SK-N-SH (cell line): ENCODE results near the gene PDE9A. TPM values are rescaled to one million over a fixed set of nuclear protein-coding genes. Genes with fewer than 3 reads are reported as not detected.

Experiments used
- CTCF ChIA-PET: fragments of 300-600, 350-600 bp; formaldehyde crosslinking; extraction: SDS; loops from one replicate; lab custom pipeline; 2021; lab: Yijun Ruan, JAX
- POLR2A ChIA-PET: fragments of 350-600 bp; sonication (Branson Sonifier 250); formaldehyde crosslinking; extraction: SDS; loops from one replicate; lab custom pipeline; 2020; ENCODE audit warnings: antibody characterized with exemption, inconsistent platforms; lab: Yijun Ruan, JAX
- DNase-seq: peaks from one replicate; pipeline ENCODE4 v3.0.0; 2012
- H2AFZ ChIP-seq: fragments of 200-600 bp; sonication (generic); 2 replicates; pipeline ENCODE4 v1.8.1; 2016; ENCODE audit warnings: antibody characterized with exemption, mild to moderate bottlenecking, low read depth
- H3F3A ChIP-seq: fragments of 200-600 bp; sonication (generic); replicated peaks from 2 replicates; pipeline ENCODE3; 2016; ENCODE audit warnings: antibody characterized with exemption, mild to moderate bottlenecking; ENCODE audit not compliant: insufficient read depth
- H3K27ac ChIP-seq, 2 experiments: fragments of 200-500 bp in 1 of 2; fragments of 200-600 bp in 1 of 2; sonication (Bioruptor generic) in 1 of 2; sonication (generic), shearing (Covaris generic) in 1 of 2; 2 replicates each; pipeline versions ENCODE4 v1.5.1 to v1.6.1; 2014 to 2016; ENCODE audit warnings: low read depth in 2 of 2, inconsistent platforms in 1 of 2, low read length in 1 of 2, mild to moderate bottlenecking in 1 of 2, mixed read lengths in 1 of 2
- H3K27me3 ChIP-seq: fragments of 200-600 bp; sonication (generic), shearing (Covaris generic); 2 replicates; pipeline ENCODE4 v1.6.1; 2016; ENCODE audit warnings: mixed run types; ENCODE audit not compliant: insufficient read depth
- H3K36me3 ChIP-seq, 2 experiments: fragments of 200-500 bp in 1 of 2; fragments of 200-600 bp in 1 of 2; sonication (Bioruptor generic) in 1 of 2; sonication (generic) in 1 of 2; replicated peaks in 1 of 2; 2 replicates each; pipeline versions ENCODE3 to v1.5.1; 2014 to 2016; ENCODE audit warnings: low read length in 1 of 2, mild to moderate bottlenecking in 1 of 2; ENCODE audit not compliant: insufficient read depth in 2 of 2, control insufficient read depth in 1 of 2
- H3K4me1 ChIP-seq, 2 experiments: fragments of 200-500 bp in 1 of 2; fragments of 200-600 bp in 1 of 2; sonication (Bioruptor generic) in 1 of 2; sonication (generic), shearing (Covaris generic) in 1 of 2; 2 replicates each; pipeline versions ENCODE4 v1.5.1 to v1.6.1; 2014 to 2016; ENCODE audit warnings: low read depth in 1 of 2, low read length in 1 of 2, mixed run types in 1 of 2; ENCODE audit not compliant: insufficient read depth in 2 of 2, control insufficient read depth in 1 of 2
- H3K4me2 ChIP-seq: fragments of 200-600 bp; sonication (generic), shearing (Covaris generic); 2 replicates; pipeline ENCODE4 v1.6.1; 2017; ENCODE audit warnings: mixed run types
- H3K4me3 ChIP-seq, 2 experiments: fragments of 200-500 bp in 1 of 2; fragments of 200-600 bp in 1 of 2; sonication (Bioruptor generic) in 1 of 2; sonication (generic), shearing (Covaris generic) in 1 of 2; 2 replicates each; pipeline versions ENCODE4 v1.5.1 to v1.8.1; 2014 to 2016; ENCODE audit warnings: low read depth in 2 of 2, inconsistent platforms in 1 of 2, low read length in 1 of 2, mild to moderate bottlenecking in 1 of 2, mixed read lengths in 1 of 2, moderate library complexity in 1 of 2
- H3K79me2 ChIP-seq: fragments of 200-600 bp; sonication (generic); 2 replicates; pipeline ENCODE4 v1.8.1; 2017; ENCODE audit warnings: mild to moderate bottlenecking; ENCODE audit not compliant: insufficient read depth
- H3K9ac ChIP-seq: fragments of 200-600 bp; sonication (generic); 2 replicates; pipeline ENCODE4 v1.6.1; 2017; ENCODE audit warnings: mixed run types
- H3K9me2 ChIP-seq: fragments of 200-600 bp; sonication (generic); 2 replicates; pipeline ENCODE4 v1.6.1; 2017; ENCODE audit warnings: mixed run types
- H3K9me3 ChIP-seq: fragments of 200-600 bp; sonication (generic); 2 replicates; pipeline ENCODE4 v1.6.1; 2017; ENCODE audit warnings: mixed run types, mild to moderate bottlenecking, moderate library complexity
- H4K20me1 ChIP-seq: fragments of 200-600 bp; sonication (generic); 2 replicates; pipeline ENCODE4 v1.6.1; 2017; ENCODE audit warnings: mild to moderate bottlenecking, mixed run types; ENCODE audit not compliant: insufficient read depth
- ELF1 ChIP-seq: IDR thresholded peaks from 2 replicates; pipeline ENCODE4 v1.4.0; 2012
- EP300 ChIP-seq, 2 experiments: IDR thresholded peaks; 2 replicates each; pipeline versions ENCODE4 v1.4.0 to v1.6.1; 2012; ENCODE audit warnings: borderline replicate concordance in 1 of 2, low read depth in 1 of 2, low read length in 1 of 2
- EZH2phosphoT487 ChIP-seq: fragments of 200-600 bp; sonication (generic); IDR thresholded peaks from 2 replicates; pipeline ENCODE4 v1.6.1; 2017; ENCODE audit warnings: low read depth, mixed run types, mild to moderate bottlenecking, antibody characterized with exemption, moderate library complexity, borderline replicate concordance
- FOXJ3 ChIP-seq: sonication (generic); formaldehyde crosslinking; IDR thresholded peaks from 2 replicates; pipeline ENCODE4 v1.5.1; 2020; ENCODE audit warnings: mild to moderate bottlenecking, missing genetic modification reagents
- GATA2 ChIP-seq: sonication (generic); formaldehyde crosslinking; IDR thresholded peaks from 2 replicates; pipeline ENCODE4 v1.5.0; 2020; ENCODE audit warnings: mild to moderate bottlenecking, missing genetic modification reagents
- MXI1 ChIP-seq: IDR thresholded peaks from 2 replicates; pipeline ENCODE4 v1.6.1; 2012; ENCODE audit warnings: mild to moderate bottlenecking, low read depth, low read length, improper control_type of control experiment
- RAD21 ChIP-seq: IDR thresholded peaks from 2 replicates; pipeline ENCODE4 v1.6.1; 2012; ENCODE audit warnings: mild to moderate bottlenecking, low read length
- REST ChIP-seq: IDR thresholded peaks from 2 replicates; pipeline ENCODE4 v1.6.1; 2012; ENCODE audit warnings: mild to moderate bottlenecking, low read depth, low read length, moderate library complexity
- TCF12 ChIP-seq: IDR thresholded peaks from 2 replicates; pipeline ENCODE4 v1.4.0; 2012
- ZBTB33 ChIP-seq: IDR thresholded peaks from 2 replicates; pipeline ENCODE4 v1.4.0; 2012; ENCODE audit warnings: low read depth, borderline replicate concordance
- WGBS: methylation state at CpG from one replicate; pipeline ENCODE4 v1.1.6; 2017; ENCODE audit warnings: low lambda C conversion rate; 5-methylcytosine and 5-hydroxymethylcytosine counted together
- polyA plus RNA-seq, 3 experiments: library from polyadenylated mRNA; depleted of rRNA; stranded (reverse); fragments of >200 nt; gene quantifications; 2 replicates each; pipeline ENCODE4 v1.2.3, GENCODE V29; 2012
- TF ChIP-seq, protein P1 (sequence below): fragments of 150-350 bp; IDR thresholded peaks from 2 replicates; pipeline ENCODE4 v1.6.1; 2016; ENCODE audit warnings: mild to moderate bottlenecking, low read depth, low read length
- TF ChIP-seq, protein P2 (sequence below): IDR thresholded peaks from 2 replicates; pipeline ENCODE4 v1.4.0; 2012; ENCODE audit warnings: low read depth, borderline replicate concordance

The PDE9A gene
- polyA plus RNA-seq, 1 of the 3 experiments (the other 2 are of a cell fraction), result 0.28 TPM

GRCh38 chr21:42809171-42809570 lies 155.8 kb downstream of the PDE9A start:
- no peak for DNase-seq
- TF ChIP-seq, protein P1, sequence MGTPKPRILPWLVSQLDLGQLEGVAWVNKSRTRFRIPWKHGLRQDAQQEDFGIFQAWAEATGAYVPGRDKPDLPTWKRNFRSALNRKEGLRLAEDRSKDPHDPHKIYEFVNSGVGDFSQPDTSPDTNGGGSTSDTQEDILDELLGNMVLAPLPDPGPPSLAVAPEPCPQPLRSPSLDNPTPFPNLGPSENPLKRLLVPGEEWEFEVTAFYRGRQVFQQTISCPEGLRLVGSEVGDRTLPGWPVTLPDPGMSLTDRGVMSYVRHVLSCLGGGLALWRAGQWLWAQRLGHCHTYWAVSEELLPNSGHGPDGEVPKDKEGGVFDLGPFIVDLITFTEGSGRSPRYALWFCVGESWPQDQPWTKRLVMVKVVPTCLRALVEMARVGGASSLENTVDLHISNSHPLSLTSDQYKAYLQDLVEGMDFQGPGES, result no peak
- TF ChIP-seq EP300 (IDR thresholded peaks at IDR 0.05; ENCODE audit: borderline replicate concordance in 1 of 2, low read depth in 1 of 2, low read length in 1 of 2) (no peak), REST (no peak), EZH2phosphoT487 (no peak)
- TF ChIP-seq, all 33 proteins: peak for 0
- Histone ChIP-seq H3K4me3 (no peak overlapping the region), H3K36me3 (no peaks in the 10 kb centered on the region), H2AFZ (no peak overlapping the region), H3K79me2 (no peaks in the 10 kb centered on the region), H3K9ac (no peak overlapping the region), H3K27ac (no peak overlapping the region), H3K9me3 (no peaks in the 10 kb centered on the region), H3K27me3 (no peaks in the 10 kb centered on the region; the same call in 1 of the 2 replicates), H3F3A (no peaks in the 10 kb centered on the region), H3K4me2 (no peak overlapping the region), H3K4me1 (no peaks in the 10 kb centered on the region), H3K9me2 (no peaks in the 10 kb centered on the region), H4K20me1 (no peaks in the 10 kb centered on the region)
- WGBS, result 63% methylated on average over 7 of the region's 7 CpGs
- POLR2A ChIA-PET, result no interaction called here
- CTCF ChIA-PET, result interaction anchor here (0.6 to 0.7 kb wide), 2 partner anchors 156 to 259 kb away, joined by 3 read pairs; partner anchors contain the start of gene PDE9A

GRCh38 chr21:42809577-42810475 lies 156.4 kb downstream of the PDE9A start:
- H3K9me2 ChIP-seq, result no peaks in the 10 kb centered on the region
- WGBS, result 74% methylated on average over 18 of the region's 18 CpGs
- CTCF ChIA-PET, result no interaction called here
- no peak for DNase-seq
- H3K27me3 ChIP-seq, result no peaks in the 10 kb centered on the region; the same call in 1 of the 2 replicates
- H2AFZ ChIP-seq, result no peak overlapping the region
- H4K20me1 ChIP-seq, result no peaks in the 10 kb centered on the region
- POLR2A ChIA-PET, result no interaction called here
- no peak overlapping the region for H3K4me2 ChIP-seq
- H3K9ac ChIP-seq, result no peak overlapping the region
- H3K9me3 ChIP-seq, result no peaks in the 10 kb centered on the region
- H3K79me2 ChIP-seq, result no peaks in the 10 kb centered on the region
- H3K4me3 ChIP-seq, result no peak overlapping the region
- no peaks in the 10 kb centered on the region for H3K36me3 ChIP-seq
- H3K27ac ChIP-seq, result no peak overlapping the region
- no peaks in the 10 kb centered on the region for H3K4me1 ChIP-seq
- no peaks in the 10 kb centered on the region for H3F3A ChIP-seq
- TF ChIP-seq TCF12 (no peak), EP300 (IDR thresholded peaks at IDR 0.05; ENCODE audit: borderline replicate concordance in 1 of 2, low read depth in 1 of 2, low read length in 1 of 2) (no peak), FOXJ3 (CRISPR knock-in tag) (no peak), ZBTB33 (no peak), GATA2 (CRISPR knock-in tag) (no peak), REST (no peak), ELF1 (no peak), MXI1 (no peak), RAD21 (no peak)
- TF ChIP-seq, protein P2, sequence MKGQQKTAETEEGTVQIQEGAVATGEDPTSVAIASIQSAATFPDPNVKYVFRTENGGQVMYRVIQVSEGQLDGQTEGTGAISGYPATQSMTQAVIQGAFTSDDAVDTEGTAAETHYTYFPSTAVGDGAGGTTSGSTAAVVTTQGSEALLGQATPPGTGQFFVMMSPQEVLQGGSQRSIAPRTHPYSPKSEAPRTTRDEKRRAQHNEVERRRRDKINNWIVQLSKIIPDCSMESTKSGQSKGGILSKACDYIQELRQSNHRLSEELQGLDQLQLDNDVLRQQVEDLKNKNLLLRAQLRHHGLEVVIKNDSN, result no peak
